ENCODE results near the gene VIL1. TPM values are rescaled to one million over a fixed set of nuclear protein-coding genes. Genes with fewer than 3 reads are reported as not detected.

The VIL1 gene
- total RNA-seq, 4 donors from 2014 or later = not detected

- no peaks in the 10 kb centered on the region for H3K36me3 ChIP-seq
- H3K4me3 ChIP-seq = no peak overlapping the region
- no peaks in the 10 kb centered on the region for H3K27me3 ChIP-seq
- H3K4me1 ChIP-seq = no peaks in the 10 kb centered on the region
- WGBS, 2 donors = 90 to 94% methylated on average over 8 of the region's 8 CpGs
- DNase-seq (ENCODE audit: low spot score in 2 of 2) = no peak
- TF ChIP-seq CTCF (IDR thresholded peaks at IDR 0.05) = no peak
- TF ChIP-seq EP300 (IDR thresholded peaks at IDR 0.05) = no peak
- no peak for TF ChIP-seq POLR2A (IDR thresholded peaks at IDR 0.05)
- no peaks in the 10 kb centered on the region for H3K9me3 ChIP-seq
- H3K27ac ChIP-seq = no peak overlapping the region
These were observed 13.9 kb downstream of the VIL1 start for GRCh38 chr2:218432676-218433365.

- WGBS, 2 donors = 91 to 93% methylated on average over 9 of the region's 9 CpGs
- H3K4me1 ChIP-seq = no peaks in the 10 kb centered on the region
- H3K27ac ChIP-seq = no peak overlapping the region
- no peak for DNase-seq (ENCODE audit: low spot score in 2 of 2)
- TF ChIP-seq CTCF (IDR thresholded peaks at IDR 0.05) (no peak), POLR2A (IDR thresholded peaks at IDR 0.05) (no peak), EP300 (IDR thresholded peaks at IDR 0.05) (no peak)
- H3K27me3 ChIP-seq = no peaks in the 10 kb centered on the region
- H3K4me3 ChIP-seq = no peak overlapping the region
- no peaks in the 10 kb centered on the region for H3K36me3 ChIP-seq
- no peaks in the 10 kb centered on the region for H3K9me3 ChIP-seq
These were observed 15.5 kb downstream of the VIL1 start for GRCh38 chr2:218434456-218434855.

- H3K27me3 ChIP-seq = no peaks in the 10 kb centered on the region
- 70 to 74% methylated on average over 10 to 11 of the region's 11 CpGs for WGBS, 2 donors
- no peak overlapping the region for H3K27ac ChIP-seq
- DNase-seq (ENCODE audit: low spot score in 2 of 2) = no peak
- H3K4me3 ChIP-seq = no peak overlapping the region
- TF ChIP-seq EP300 (IDR thresholded peaks at IDR 0.05) = no peak
- TF ChIP-seq POLR2A (IDR thresholded peaks at IDR 0.05) = no peak
- TF ChIP-seq CTCF (IDR thresholded peaks at IDR 0.05) = no peak
- no peaks in the 10 kb centered on the region for H3K9me3 ChIP-seq
- no peaks in the 10 kb centered on the region for H3K4me1 ChIP-seq
- H3K36me3 ChIP-seq = no peaks in the 10 kb centered on the region
These were observed 16.4 kb downstream of the VIL1 start for GRCh38 chr2:218435003-218435982.

GRCh38 chr2:218436992-218437391, 18.1 kb downstream of the VIL1 start:
- TF ChIP-seq POLR2A (IDR thresholded peaks at IDR 0.05) (no peak), CTCF (IDR thresholded peaks at IDR 0.05) (no peak), EP300 (IDR thresholded peaks at IDR 0.05) (no peak)
- WGBS, 2 donors = 90 to 91% methylated on average over 3 to 5 of the region's 5 CpGs
- Histone ChIP-seq H3K4me3 (no peak overlapping the region), H3K36me3 (no peaks in the 10 kb centered on the region), H3K27me3 (no peaks in the 10 kb centered on the region), H3K4me1 (no peaks in the 10 kb centered on the region), H3K9me3 (no peaks in the 10 kb centered on the region), H3K27ac (no peak overlapping the region)
- DNase-seq (ENCODE audit: low spot score in 2 of 2) = no peak

GRCh38 chr2:218437969-218438368, 19.0 kb downstream of the VIL1 start:
- no peak for DNase-seq (ENCODE audit: low spot score in 2 of 2)
- 96 to 97% methylated on average over 1 of the region's 1 CpG for WGBS, 2 donors
- Histone ChIP-seq H3K9me3 (no peaks in the 10 kb centered on the region), H3K4me3 (no peak overlapping the region), H3K27me3 (no peaks in the 10 kb centered on the region), H3K4me1 (no peaks in the 10 kb centered on the region), H3K36me3 (no peaks in the 10 kb centered on the region), H3K27ac (no peak overlapping the region)
- no peak for TF ChIP-seq POLR2A (IDR thresholded peaks at IDR 0.05)
- no peak for TF ChIP-seq CTCF (IDR thresholded peaks at IDR 0.05)
- TF ChIP-seq EP300 (IDR thresholded peaks at IDR 0.05) = no peak

Data from tibial nerve (tissue), 4 donors.